ENCODE data around the gene RFX5. TPM values are rescaled to one million over a fixed set of nuclear protein-coding genes. Genes with fewer than 3 reads are reported as not detected.
A peak's percentile ranks its signal among the peaks of the same experiment; 100 is the strongest.

The RFX5 gene
- total RNA-seq, 1 experiment from 2014 or later = 34.1 TPM

- Histone ChIP-seq H3K9me2 (replicated peaks; ENCODE audit: low read length) (no peaks in the 10 kb centered on the region), H3K36me3 (ENCODE audit: low read depth, low read length) (peaks cover 15% of the 10 kb centered on the region), H2AFZ (ENCODE audit: low read length) (no peak overlapping the region), H4K20me1 (ENCODE audit: low read length) (no peaks in the 10 kb centered on the region), H3F3A (ENCODE audit: low read length, unreplicated experiment) (no peaks in the 10 kb centered on the region), H3K4me3 (ENCODE audit: low read length) (no peak overlapping the region), H3K4me1 (ENCODE audit: insufficient read depth, low read length) (no peaks in the 10 kb centered on the region), H3K27me3 (ENCODE audit: low read length) (no peaks in the 10 kb centered on the region), H3K4me2 (ENCODE audit: low read length) (no peak overlapping the region), H3K9ac (ENCODE audit: low read length) (no peak overlapping the region), H3K79me2 (ENCODE audit: low read length) (no peaks in the 10 kb centered on the region), H3K9me3 (ENCODE audit: low read length) (peaks cover 12% of the 10 kb centered on the region), H3K27ac (ENCODE audit: low read length) (no peak overlapping the region)
- ATAC-seq (no peak), DNase-seq (no peak)
- no TSS peak for BruUV-seq (replicated peaks)
- intact Hi-C loops (cut with micrococcal nuclease) = no loop called here
- ChIA-PET POLR2A (ENCODE audit: unreplicated experiment) (interaction anchor here (0.5 to 0.6 kb wide), 2 partner anchors 18 to 170 kb away, joined by 3 to 6 read pairs; partner anchors contain the start of gene RFX5), CTCF (no interaction called here)
- TF ChIP-seq CTCF (conservative IDR thresholded peaks at IDR 0.05; ENCODE audit: low read depth, low read length) (0 out of 2 replicates have a peak, but pooled peaks have one; percentile 14), EZH2 (IDR thresholded peaks at IDR 0.05; ENCODE audit: low read length, unreplicated experiment) (no peak)
Observed at GRCh38 chr1:151364996-151365395, 17.9 kb upstream of the RFX5 start.

- H3K4me2 ChIP-seq (ENCODE audit: low read length) = no peak overlapping the region
- ChIA-PET CTCF (no interaction called here), POLR2A (ENCODE audit: unreplicated experiment) (no interaction called here)
- peaks cover 15% of the 10 kb centered on the region for H3K36me3 ChIP-seq (ENCODE audit: low read depth, low read length)
- no peak overlapping the region for H3K9ac ChIP-seq (ENCODE audit: low read length)
- H3K4me3 ChIP-seq (ENCODE audit: low read length) = no peak overlapping the region
- no TSS peak for BruUV-seq (replicated peaks)
- no peak for ATAC-seq
- H3K9me2 ChIP-seq (replicated peaks; ENCODE audit: low read length) = no peaks in the 10 kb centered on the region
- H2AFZ ChIP-seq (ENCODE audit: low read length) = no peak overlapping the region
- no peak overlapping the region for H3K27ac ChIP-seq (ENCODE audit: low read length)
- peaks cover 12% of the 10 kb centered on the region for H3K9me3 ChIP-seq (ENCODE audit: low read length)
- no peaks in the 10 kb centered on the region for H3K79me2 ChIP-seq (ENCODE audit: low read length)
- no peak for DNase-seq
- H4K20me1 ChIP-seq (ENCODE audit: low read length) = no peaks in the 10 kb centered on the region
- TF ChIP-seq EZH2phosphoT487 (IDR thresholded peaks at IDR 0.05; ENCODE audit: borderline replicate concordance, low read length) = no peak
- TF ChIP-seq EZH2 (IDR thresholded peaks at IDR 0.05; ENCODE audit: low read length, unreplicated experiment) = no peak
- no peak for TF ChIP-seq CTCF (conservative IDR thresholded peaks at IDR 0.05; ENCODE audit: low read depth, low read length)
- H3K4me1 ChIP-seq (ENCODE audit: insufficient read depth, low read length) = no peaks in the 10 kb centered on the region
- no peaks in the 10 kb centered on the region for H3F3A ChIP-seq (ENCODE audit: low read length, unreplicated experiment)
- intact Hi-C loops (cut with micrococcal nuclease) = no loop called here
- H3K27me3 ChIP-seq (ENCODE audit: low read length) = no peaks in the 10 kb centered on the region
Observed at GRCh38 chr1:151362308-151363155, 15.5 kb upstream of the RFX5 start.

- no TSS peak for BruUV-seq (replicated peaks)
- intact Hi-C loops (cut with micrococcal nuclease) = no loop called here
- Histone ChIP-seq H3K9me3 (ENCODE audit: low read length) (peaks cover 12% of the 10 kb centered on the region), H3K27ac (ENCODE audit: low read length) (no peak overlapping the region), H3K4me1 (ENCODE audit: insufficient read depth, low read length) (no peaks in the 10 kb centered on the region), H3K9me2 (replicated peaks; ENCODE audit: low read length) (no peaks in the 10 kb centered on the region), H3K9ac (ENCODE audit: low read length) (no peak overlapping the region), H3K79me2 (ENCODE audit: low read length) (no peaks in the 10 kb centered on the region), H3K27me3 (ENCODE audit: low read length) (no peaks in the 10 kb centered on the region), H3F3A (ENCODE audit: low read length, unreplicated experiment) (no peaks in the 10 kb centered on the region), H3K4me2 (ENCODE audit: low read length) (no peak overlapping the region), H2AFZ (ENCODE audit: low read length) (no peak overlapping the region), H3K4me3 (ENCODE audit: low read length) (no peak overlapping the region), H3K36me3 (ENCODE audit: low read depth, low read length) (peaks cover 15% of the 10 kb centered on the region), H4K20me1 (ENCODE audit: low read length) (no peaks in the 10 kb centered on the region)
- TF ChIP-seq CTCF (conservative IDR thresholded peaks at IDR 0.05; ENCODE audit: low read depth, low read length) (no peak), EZH2phosphoT487 (IDR thresholded peaks at IDR 0.05; ENCODE audit: borderline replicate concordance, low read length) (no peak), EZH2 (IDR thresholded peaks at IDR 0.05; ENCODE audit: low read length, unreplicated experiment) (no peak)
- DNase-seq = no peak
- ChIA-PET POLR2A (ENCODE audit: unreplicated experiment) (no interaction called here), CTCF (no interaction called here)
- no peak for ATAC-seq
Observed at GRCh38 chr1:151361883-151362282, 14.8 kb upstream of the RFX5 start.

Data from PC-3 (cell line).